Mammary epithelial cell (primary cell): ENCODE results near the gene RASA1.

Source experiments
- EZH2 ChIP-seq: IDR thresholded peaks from 2 replicates; pipeline ENCODE4 v1.6.1; 2012; ENCODE audit warnings: low read length, inconsistent platforms, borderline replicate concordance
- TF ChIP-seq, protein P1 (sequence below), 2 donors: IDR thresholded peaks in 1 of 2; conservative IDR thresholded peaks in 1 of 2; 2 replicates each; pipeline ENCODE4 v1.5.1; 2011 to 2012; ENCODE audit warnings: inconsistent platforms in 2 of 2, low read length in 2 of 2, mild to moderate bottlenecking in 2 of 2, control low read depth in 1 of 2, low read depth in 1 of 2; ENCODE audit not compliant: insufficient read depth in 1 of 2; ENCODE audit errors: extremely low read depth in 1 of 2

DNA sequence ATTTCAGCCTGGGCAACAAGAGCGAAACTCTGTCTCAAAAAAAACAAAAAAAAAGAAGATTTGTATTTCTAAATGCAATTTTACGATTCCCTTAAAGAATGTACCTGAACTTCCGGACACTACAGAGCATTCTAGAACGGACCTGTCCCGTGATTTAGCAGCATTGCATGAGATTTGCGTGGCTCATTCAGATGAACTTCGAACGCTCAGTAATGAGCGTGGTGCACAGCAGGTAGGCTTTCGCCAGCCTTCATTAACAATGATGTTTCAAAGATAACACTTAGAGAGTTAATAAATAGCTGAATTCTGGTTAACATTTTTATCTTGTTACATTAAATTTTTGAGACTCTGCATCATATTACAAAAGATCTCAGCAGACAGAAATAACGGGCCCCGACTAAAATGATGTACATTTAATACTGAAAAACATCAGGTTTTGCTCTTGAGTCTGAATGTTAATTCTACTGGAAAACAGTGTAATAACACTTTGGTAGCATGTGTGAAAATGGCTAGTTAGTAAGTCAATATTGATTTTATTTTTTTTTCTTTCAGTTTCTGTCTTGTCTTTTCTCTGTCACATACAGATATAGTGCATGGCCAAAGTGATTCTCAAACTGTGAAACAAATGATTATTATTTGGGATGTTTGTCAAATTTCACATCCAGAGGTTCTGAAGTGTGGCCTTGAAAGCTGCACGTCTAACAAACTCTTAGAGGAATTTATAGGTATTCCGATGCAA, 121.8 kb downstream of the RASA1 start:
- TF ChIP-seq, protein P1, sequence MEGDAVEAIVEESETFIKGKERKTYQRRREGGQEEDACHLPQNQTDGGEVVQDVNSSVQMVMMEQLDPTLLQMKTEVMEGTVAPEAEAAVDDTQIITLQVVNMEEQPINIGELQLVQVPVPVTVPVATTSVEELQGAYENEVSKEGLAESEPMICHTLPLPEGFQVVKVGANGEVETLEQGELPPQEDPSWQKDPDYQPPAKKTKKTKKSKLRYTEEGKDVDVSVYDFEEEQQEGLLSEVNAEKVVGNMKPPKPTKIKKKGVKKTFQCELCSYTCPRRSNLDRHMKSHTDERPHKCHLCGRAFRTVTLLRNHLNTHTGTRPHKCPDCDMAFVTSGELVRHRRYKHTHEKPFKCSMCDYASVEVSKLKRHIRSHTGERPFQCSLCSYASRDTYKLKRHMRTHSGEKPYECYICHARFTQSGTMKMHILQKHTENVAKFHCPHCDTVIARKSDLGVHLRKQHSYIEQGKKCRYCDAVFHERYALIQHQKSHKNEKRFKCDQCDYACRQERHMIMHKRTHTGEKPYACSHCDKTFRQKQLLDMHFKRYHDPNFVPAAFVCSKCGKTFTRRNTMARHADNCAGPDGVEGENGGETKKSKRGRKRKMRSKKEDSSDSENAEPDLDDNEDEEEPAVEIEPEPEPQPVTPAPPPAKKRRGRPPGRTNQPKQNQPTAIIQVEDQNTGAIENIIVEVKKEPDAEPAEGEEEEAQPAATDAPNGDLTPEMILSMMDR (conservative IDR thresholded peaks at IDR 0.05 in 1 of 2, IDR thresholded peaks at IDR 0.05 in 1 of 2; ENCODE audit: extremely low read depth in 1 of 2, insufficient read depth in 1 of 2, low read depth in 1 of 2, low read length in 2 of 2), result no peak
- TF ChIP-seq EZH2, result no peak
